Lung (tissue), 12 donors: Measurements from ENCODE around the gene OTX2. TPM values are rescaled to one million over a fixed set of nuclear protein-coding genes. Genes with fewer than 3 reads are reported as not detected.

Experiments
- ATAC-seq: fragments of 200-7000 bp; cut with Tn5 transposase; one replicate; pipeline ENCODE4 v1.9.1; 2020; ENCODE audit warnings: moderate number of reproducible peaks; ENCODE audit not compliant: insufficient read depth, low FRiP score
- DNase-seq, 3 donors: peaks; one replicate each; pipeline ENCODE4 v3.0.0-alpha.2; 2013 to 2017
- H3K27ac ChIP-seq, 2 donors: one replicate each; pipeline ENCODE4 v1.5.1; 2013; ENCODE audit warnings: mild to moderate bottlenecking in 2 of 2, moderate library complexity in 2 of 2, control low read depth in 1 of 2, inconsistent platforms in 1 of 2, low read depth in 1 of 2, low read length in 1 of 2
- H3K27me3 ChIP-seq, 3 donors: one replicate each; pipeline ENCODE4 v1.5.1; 2013; ENCODE audit warnings: low read length in 2 of 3; ENCODE audit not compliant: control insufficient read depth in 3 of 3, insufficient read depth in 3 of 3
- H3K36me3 ChIP-seq, 4 donors: one replicate each; pipeline ENCODE4 v1.5.1; 2013; ENCODE audit warnings: low read length in 4 of 4, mild to moderate bottlenecking in 1 of 4, moderate library complexity in 1 of 4; ENCODE audit not compliant: control insufficient read depth in 4 of 4, insufficient read depth in 4 of 4
- H3K4me1 ChIP-seq, 5 donors: one replicate each; pipeline ENCODE4 v1.5.1; 2013; ENCODE audit warnings: low read length in 5 of 5, mild to moderate bottlenecking in 2 of 5, moderate library complexity in 1 of 5; ENCODE audit not compliant: control insufficient read depth in 5 of 5, insufficient read depth in 5 of 5
- H3K4me3 ChIP-seq: one replicate; pipeline ENCODE4 v1.5.1; 2013; ENCODE audit warnings: mild to moderate bottlenecking, control low read depth, moderate library complexity
- H3K9ac ChIP-seq, 2 donors: one replicate each; pipeline ENCODE4 v1.5.1; 2013; ENCODE audit warnings: low read length in 2 of 2, control low read depth in 1 of 2; ENCODE audit not compliant: insufficient read depth in 1 of 2
- H3K9me3 ChIP-seq, 4 donors: one replicate each; pipeline ENCODE4 v1.5.1; 2013; ENCODE audit warnings: low read length in 3 of 4, mild to moderate bottlenecking in 1 of 4, moderate library complexity in 1 of 4; ENCODE audit not compliant: control insufficient read depth in 4 of 4, insufficient read depth in 3 of 4
- WGBS, 2 donors: extraction: QIAGEN DNeasy Blood & Tissue Kit; methylation state at CpG; one replicate each; pipeline ENCODE4 v1.1.7; 2013; 5-methylcytosine and 5-hydroxymethylcytosine counted together
- polyA plus RNA-seq, 2 donors: library from polyadenylated mRNA; stranded (reverse); fragments of 200-250 nt; gene quantifications; one replicate each; pipeline ENCODE4 v1.2.1, GENCODE V29; 2013
- total RNA-seq, 2 donors: library from RNA; depleted of rRNA in 1 of 2; stranded (reverse); fragments of >200 nt in 1 of 2; gene quantifications; one replicate each; pipeline ENCODE4 v1.2.1, GENCODE V29; 2014 to 2021
- TF ChIP-seq, protein P1 (sequence below): IDR thresholded peaks from 2 replicates; pipeline ENCODE4 v1.5.1; 2012; ENCODE audit warnings: mild to moderate bottlenecking; ENCODE audit errors: control extremely low read depth, extremely low read depth
- donor health status: control.
- donor health status: control.
- donor health status: Bipolar disorder and iron deficiency.
- donor health status: healthy.
- donor health status: DM: yes; HTN: yes; CAD: no.

OTX2 gene
- total and polyA plus RNA-seq, 4 donors = not detected

DNA sequence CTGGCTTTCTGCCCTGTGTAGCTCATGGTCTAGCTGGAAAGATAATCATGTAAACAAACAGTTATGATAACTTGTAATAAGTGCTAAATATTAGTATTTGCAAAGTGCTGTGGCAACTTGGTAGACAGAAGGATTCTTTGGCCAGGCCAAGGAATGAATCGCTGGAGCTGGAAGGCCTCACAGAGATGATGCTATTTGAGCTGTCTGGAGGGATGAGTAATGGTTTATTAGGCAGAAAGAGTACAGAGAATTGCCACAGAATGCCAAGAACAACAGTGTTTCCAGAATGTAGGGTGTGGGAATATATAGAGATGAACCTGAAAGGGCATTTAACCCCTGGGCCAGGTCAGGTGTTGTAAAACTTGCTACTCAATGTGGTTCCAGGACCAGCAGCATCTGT, 27.6 kb downstream of the OTX2 start:
- Histone ChIP-seq H3K9ac (no peak overlapping the region), H3K27me3 (peaks cover 0 to 17% (median 0%) of the 10 kb centered on the region in 3 donors), H3K4me3 (no peak overlapping the region), H3K36me3 (no peaks in the 10 kb centered on the region), H3K9me3 (no peaks in the 10 kb centered on the region), H3K27ac (no peak overlapping the region), H3K4me1 (no peaks in the 10 kb centered on the region)
- 74 to 88% methylated on average over 1 of the region's 1 CpG for WGBS, 2 donors
- TF ChIP-seq, protein P1, sequence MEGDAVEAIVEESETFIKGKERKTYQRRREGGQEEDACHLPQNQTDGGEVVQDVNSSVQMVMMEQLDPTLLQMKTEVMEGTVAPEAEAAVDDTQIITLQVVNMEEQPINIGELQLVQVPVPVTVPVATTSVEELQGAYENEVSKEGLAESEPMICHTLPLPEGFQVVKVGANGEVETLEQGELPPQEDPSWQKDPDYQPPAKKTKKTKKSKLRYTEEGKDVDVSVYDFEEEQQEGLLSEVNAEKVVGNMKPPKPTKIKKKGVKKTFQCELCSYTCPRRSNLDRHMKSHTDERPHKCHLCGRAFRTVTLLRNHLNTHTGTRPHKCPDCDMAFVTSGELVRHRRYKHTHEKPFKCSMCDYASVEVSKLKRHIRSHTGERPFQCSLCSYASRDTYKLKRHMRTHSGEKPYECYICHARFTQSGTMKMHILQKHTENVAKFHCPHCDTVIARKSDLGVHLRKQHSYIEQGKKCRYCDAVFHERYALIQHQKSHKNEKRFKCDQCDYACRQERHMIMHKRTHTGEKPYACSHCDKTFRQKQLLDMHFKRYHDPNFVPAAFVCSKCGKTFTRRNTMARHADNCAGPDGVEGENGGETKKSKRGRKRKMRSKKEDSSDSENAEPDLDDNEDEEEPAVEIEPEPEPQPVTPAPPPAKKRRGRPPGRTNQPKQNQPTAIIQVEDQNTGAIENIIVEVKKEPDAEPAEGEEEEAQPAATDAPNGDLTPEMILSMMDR = no peak
- ATAC-seq (no peak), DNase-seq (no peak)

DNA sequence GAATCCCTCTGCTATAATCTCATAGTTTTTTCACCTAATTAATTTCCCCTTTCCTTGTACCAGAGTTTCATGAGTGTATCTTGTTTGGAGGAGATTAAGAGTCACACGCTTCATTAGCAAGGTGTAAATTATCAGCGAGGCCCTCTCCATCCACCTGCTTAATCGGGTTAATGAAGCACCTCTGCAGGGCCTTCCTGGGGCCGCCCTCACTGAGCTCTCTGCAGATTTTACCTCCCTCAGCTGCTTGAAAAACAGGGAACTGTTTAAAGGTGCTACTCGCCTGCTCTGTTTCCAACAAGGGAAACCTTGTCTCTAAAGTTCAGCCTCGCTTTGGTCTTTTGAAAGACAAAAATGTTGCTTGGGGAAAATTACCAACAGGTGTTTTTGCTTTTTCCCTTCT, 35.8 kb downstream of the OTX2 start:
- no peak overlapping the region for H3K4me3 ChIP-seq
- DNase-seq (no peak), ATAC-seq (no peak)
- no peak overlapping the region for H3K9ac ChIP-seq
- H3K9me3 ChIP-seq = peaks cover 0 to 2% (median 0%) of the 10 kb centered on the region in 4 donors
- H3K27me3 ChIP-seq = no peaks in the 10 kb centered on the region
- 42 to 50% methylated on average over 6 of the region's 6 CpGs for WGBS, 2 donors
- H3K36me3 ChIP-seq = no peaks in the 10 kb centered on the region
- H3K4me1 ChIP-seq = no peaks in the 10 kb centered on the region
- TF ChIP-seq, protein P1 = no peak
- no peak overlapping the region for H3K27ac ChIP-seq

DNA sequence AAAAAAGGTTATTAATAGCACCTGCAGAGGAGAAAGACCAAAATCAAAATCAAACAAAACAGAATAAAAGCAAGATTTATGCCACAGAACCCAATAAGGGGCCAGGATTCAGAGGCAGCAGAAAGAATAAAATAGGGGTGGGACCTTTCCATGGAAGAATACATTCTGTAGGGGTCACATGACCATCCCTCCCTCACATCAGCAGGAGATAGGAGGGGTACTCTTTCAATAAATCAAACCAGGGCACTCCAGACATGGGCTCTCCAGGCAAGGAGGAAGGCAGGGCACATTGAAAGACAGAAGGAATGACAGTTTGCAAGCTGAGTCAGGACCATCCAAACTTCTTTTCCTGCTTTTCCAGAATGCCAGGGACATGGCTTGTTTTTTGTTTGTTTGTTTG, 39.8 kb downstream of the OTX2 start:
- Histone ChIP-seq H3K27ac (no peak overlapping the region), H3K9ac (no peak overlapping the region), H3K36me3 (no peaks in the 10 kb centered on the region), H3K4me3 (no peak overlapping the region), H3K9me3 (peaks cover 0 to 2% (median 0%) of the 10 kb centered on the region in 4 donors), H3K4me1 (no peaks in the 10 kb centered on the region), H3K27me3 (no peaks in the 10 kb centered on the region)
- TF ChIP-seq, protein P1 = no peak
- ATAC-seq = no peak
- DNase-seq = no peak

DNA sequence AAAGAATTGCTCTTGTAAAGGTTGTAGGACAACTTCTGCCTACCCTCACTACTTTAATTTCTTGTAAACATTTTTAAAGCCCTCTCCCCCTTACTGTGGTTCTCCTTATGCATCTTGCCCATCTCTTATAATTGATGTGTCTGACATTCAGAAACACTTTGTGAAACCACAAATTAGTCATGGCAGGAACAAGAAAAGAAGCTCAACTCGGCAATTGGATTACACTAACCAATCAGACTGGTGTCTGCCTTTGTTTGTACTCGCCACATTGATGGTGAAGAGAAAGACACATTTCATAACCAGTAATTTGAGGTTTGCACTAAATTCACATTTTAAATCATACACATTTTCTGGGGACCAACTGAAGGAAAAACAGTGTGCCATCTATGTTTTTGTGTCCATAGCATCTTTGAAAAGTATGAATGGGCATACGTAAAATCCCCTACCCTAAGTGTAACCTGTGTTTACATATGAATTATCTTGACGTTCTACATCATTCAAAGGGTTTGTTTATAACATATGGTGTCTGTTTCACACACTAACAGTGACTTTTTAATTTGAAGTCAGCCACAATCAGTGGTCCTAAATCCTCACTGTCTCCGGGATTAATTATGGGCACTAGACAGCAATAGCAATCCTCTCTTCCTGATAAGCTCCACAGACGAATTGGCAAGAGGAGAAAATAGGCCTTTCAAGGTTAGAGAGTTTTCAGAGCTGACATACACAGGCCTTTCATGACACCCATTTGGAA, 49.9 kb downstream of the OTX2 start:
- WGBS, 2 donors = 45 to 48% methylated on average over 6 of the region's 6 CpGs
- Histone ChIP-seq H3K4me3 (no peak overlapping the region), H3K27ac (no peak overlapping the region), H3K9ac (no peak overlapping the region), H3K9me3 (no peaks in the 10 kb centered on the region), H3K27me3 (no peaks in the 10 kb centered on the region), H3K4me1 (no peaks in the 10 kb centered on the region), H3K36me3 (no peaks in the 10 kb centered on the region)
- no peak for ATAC-seq
- TF ChIP-seq, protein P1 = no peak
- DNase-seq = no peak
